HepG2 (cell line): Measurements from ENCODE around the gene CADPS2. TPM values are rescaled to one million over a fixed set of nuclear protein-coding genes. Genes with fewer than 3 reads are reported as not detected.

Experiments used
- ATAC-seq: fragments of 200-7000 bp; cut with Tn5 transposase; 3 replicates; pipeline ENCODE4 v1.9.1; 2020; ENCODE audit warnings: mild to moderate bottlenecking, moderate library complexity
- BruUV-seq: library from RNA; stranded (reverse); fragments of 400-500 nt; replicated peaks from 2 replicates; lab custom pipeline; 2021; lab: Mats Ljungman, UMichigan
- CTCF ChIA-PET: fragments of 300-600 bp; formaldehyde crosslinking; extraction: SDS; loops from one replicate; lab custom pipeline; 2021; ENCODE audit warnings: low total read pairs, inconsistent platforms, low intra/inter-chr PET ratio; lab: Yijun Ruan, JAX
- POLR2A ChIA-PET: fragments of 350-600 bp; sonication (Branson Sonifier 250); formaldehyde crosslinking; loops from one replicate; lab custom pipeline; 2020; ENCODE audit warnings: antibody characterized with exemption, inconsistent platforms; lab: Yijun Ruan, JAX
- DNase-seq: peaks from one replicate; pipeline ENCODE4 v3.0.0-alpha.2; 2015; ENCODE audit warnings: low spot score
- FAIRE-seq: peaks from 3 replicates; lab custom pipeline; 2011; peaks lifted over from hg19 to GRCh38; lab: Jason Lieb, UNC
- H2AFZ ChIP-seq: one replicate; pipeline ENCODE4 v1.6.1; 2011; ENCODE audit warnings: low read length, inconsistent platforms
- H3K27ac ChIP-seq: fragments of 300-600 bp; 3 replicates; pipeline ENCODE4 v1.8.0; 2011; ENCODE audit warnings: mixed run types, mild to moderate bottlenecking, mixed read lengths, low read length, inconsistent platforms; ENCODE audit not compliant: insufficient read depth; ENCODE audit errors: extremely low read length
- H3K27me3 ChIP-seq, 2 experiments: fragments of 200-600 bp in 1 of 2; 2 replicates in 1 of 2; 3 replicates in 1 of 2; pipeline versions ENCODE4 v1.6.0 to v1.8.0; 2011; ENCODE audit warnings: low read length in 2 of 2, mild to moderate bottlenecking in 2 of 2, moderate library complexity in 2 of 2, inconsistent platforms in 1 of 2; ENCODE audit not compliant: insufficient read depth in 2 of 2, control insufficient read depth in 1 of 2
- H3K36me3 ChIP-seq, 2 experiments: fragments of 200-600 bp in 1 of 2; replicated peaks in 1 of 2; 2 replicates in 1 of 2; 3 replicates in 1 of 2; pipeline versions ENCODE4 v1.5.1 to v1.8.0; 2011; ENCODE audit warnings: low read length in 2 of 2, inconsistent platforms in 1 of 2; ENCODE audit not compliant: insufficient read depth in 2 of 2, control insufficient read depth in 1 of 2
- H3K4me1 ChIP-seq: 2 replicates; pipeline ENCODE4 v1.5.1; 2012; ENCODE audit warnings: low read length, inconsistent platforms; ENCODE audit not compliant: insufficient read depth
- H3K4me2 ChIP-seq: 2 replicates; pipeline ENCODE4 v1.6.0; 2011; ENCODE audit warnings: low read depth, low read length, inconsistent platforms
- H3K4me3 ChIP-seq, 3 experiments: fragments of 200-600 bp in 1 of 3; sonication (generic), shearing (Covaris generic) in 1 of 3; replicated peaks in 1 of 3; 2 replicates each; pipeline ENCODE4 v1.5.1; 2011 to 2016; ENCODE audit warnings: low read length in 3 of 3, inconsistent platforms in 2 of 3, low read depth in 2 of 3, mild to moderate bottlenecking in 2 of 3, control low read depth in 1 of 3, mixed read lengths in 1 of 3; ENCODE audit not compliant: insufficient read depth in 1 of 3
- H3K79me2 ChIP-seq: one replicate; pipeline ENCODE4 v1.6.1; 2011; ENCODE audit warnings: low read length, inconsistent platforms; ENCODE audit not compliant: insufficient read depth
- H3K9ac ChIP-seq: 2 replicates; pipeline ENCODE4 v1.6.0; 2011; ENCODE audit warnings: mild to moderate bottlenecking, low read depth, low read length, inconsistent platforms; ENCODE audit not compliant: insufficient read depth
- H3K9me3 ChIP-seq: 2 replicates; pipeline ENCODE4 v1.5.1; 2012; ENCODE audit warnings: mild to moderate bottlenecking, low read length
- H4K20me1 ChIP-seq: 2 replicates; pipeline ENCODE4 v1.6.0; 2011; ENCODE audit warnings: inconsistent platforms, mild to moderate bottlenecking, low read length, moderate library complexity; ENCODE audit not compliant: insufficient read depth
- ATAD3A ChIP-seq: sonication (generic); formaldehyde crosslinking; IDR thresholded peaks from 2 replicates; pipeline ENCODE4 v1.4.0; 2020; ENCODE audit warnings: missing genetic modification reagents
- HNRNPK ChIP-seq: fragments of 200-400 bp; formaldehyde crosslinking; IDR thresholded peaks from 2 replicates; pipeline ENCODE4 v1.6.1; 2018; ENCODE audit warnings: low read length, low read depth, moderate library complexity, mild to moderate bottlenecking; ENCODE audit not compliant: poor library complexity, severe bottlenecking
- JDP2 ChIP-seq: sonication (generic); formaldehyde crosslinking; IDR thresholded peaks from 2 replicates; pipeline ENCODE4 v1.8.1; 2022; ENCODE audit warnings: missing genetic modification reagents, borderline replicate concordance
- MEF2D ChIP-seq: sonication (generic); formaldehyde crosslinking; IDR thresholded peaks from 2 replicates; pipeline ENCODE4 v1.5.1; 2020; ENCODE audit warnings: mild to moderate bottlenecking, missing genetic modification reagents
- PBX2 ChIP-seq: IDR thresholded peaks from 2 replicates; pipeline ENCODE4 v1.6.1; 2016; ENCODE audit warnings: control low read depth
- RXRB ChIP-seq: IDR thresholded peaks from 2 replicates; pipeline ENCODE4 v1.6.1; 2016; ENCODE audit warnings: borderline replicate concordance, missing genetic modification reagents, missing compliant biosample characterization
- SRSF1 ChIP-seq: fragments of 200-400 bp; formaldehyde crosslinking; optimal IDR thresholded peaks from 2 replicates; pipeline ENCODE3; 2017; ENCODE audit warnings: mild to moderate bottlenecking, low read depth, low read length, moderate library complexity
- ZBTB2 ChIP-seq: sonication (generic); formaldehyde crosslinking; IDR thresholded peaks from 2 replicates; pipeline ENCODE4 v1.8.0; 2022; ENCODE audit warnings: low read depth, missing genetic modification reagents
- ZBTB21 ChIP-seq: sonication (generic); formaldehyde crosslinking; IDR thresholded peaks from 2 replicates; pipeline ENCODE4 v1.4.0; 2020; ENCODE audit warnings: missing genetic modification reagents
- ZBTB46 ChIP-seq: sonication (generic); formaldehyde crosslinking; IDR thresholded peaks from 2 replicates; pipeline ENCODE4 v1.4.0; 2020; ENCODE audit warnings: mild to moderate bottlenecking, missing genetic modification reagents, borderline replicate concordance
- ZNF513 ChIP-seq: sonication (generic); formaldehyde crosslinking; conservative IDR thresholded peaks from 2 replicates; pipeline ENCODE4 v1.5.0; 2020; ENCODE audit warnings: missing genetic modification reagents
- ZNF879 ChIP-seq: sonication (generic); formaldehyde crosslinking; IDR thresholded peaks from 2 replicates; pipeline ENCODE4 v1.8.1; 2023; ENCODE audit warnings: missing genetic modification reagents
- WGBS: methylation state at CpG from one replicate; pipeline ENCODE4 v1.1.6; 2017; ENCODE audit warnings: low lambda C conversion rate; 5-methylcytosine and 5-hydroxymethylcytosine counted together
- in situ Hi-C: cut with HindIII; loops from 2 replicates; pipeline ENCODE4 v1.10.0; 2017; ENCODE audit warnings: low pct_unique_long_range_greater_than_20kb; ENCODE audit not compliant: extremely low pct_ligation_motif_present
- intact Hi-C: fragments of 100-400 bp; cut with micrococcal nuclease; formaldehyde crosslinking; loops from one replicate; pipeline ENCODE4 v1.10.0; 2022; ENCODE audit not compliant: unreplicated experiment
- polyA plus RNA-seq, 8 experiments: library from polyadenylated mRNA; depleted of rRNA in 3 of 8; stranded (reverse) in 7 of 8; unstranded in 1 of 8; fragments of >200 nt; fragmentation: Illumina TruSeq in 4 of 8; extraction: Trizol in 4 of 8; gene quantifications; 2 replicates each; pipeline versions ENCODE4 v1.2.1 to v1.2.3, GENCODE V29; 2011 to 2016; ENCODE audit warnings: low read depth in 4 of 8, missing spikeins in 1 of 8, mixed read lengths in 1 of 8; ENCODE audit not compliant: insufficient read depth in 1 of 8
- total RNA-seq, 5 experiments: library from RNA; depleted of rRNA; stranded (reverse); fragments of >200 nt; fragmentation: Illumina TruSeq; extraction: Trizol; gene quantifications; 2 replicates each; pipeline ENCODE4 v1.2.3, GENCODE V29; 2016; ENCODE audit warnings: low read depth in 1 of 5

The CADPS2 gene
- total and polyA plus RNA-seq, 2 of the 13 experiments (the other 11 are each of a cell fraction or from before 2014, with no cell fraction given) = 17.6 to 43.8 TPM

GRCh38 chr7:122397381-122397780 is 488.9 kb downstream of the CADPS2 start:
- Histone ChIP-seq H3K4me1 (no peaks in the 10 kb centered on the region), H4K20me1 (no peaks in the 10 kb centered on the region), H3K27me3 (no peaks in the 10 kb centered on the region), H3K36me3 (0 out of 5 replicates have a peak, but pooled peaks cover 0 to 2% of the 10 kb centered on the region in 2 experiments), H3K9me3 (no peaks in the 10 kb centered on the region), H3K4me2 (no peak overlapping the region), H3K79me2 (no peaks in the 10 kb centered on the region), H3K9ac (no peak overlapping the region), H3K4me3 (no peak overlapping the region), H3K27ac (no peak overlapping the region), H2AFZ (no peak overlapping the region)
- WGBS = 94% methylated on average over 1 of the region's 1 CpG
- POLR2A ChIA-PET = no interaction called here
- TF ChIP-seq ZNF513 (CRISPR knock-in tag) (no peak), HNRNPK (peak; percentile 94)
- in situ Hi-C loops = no loop called here
- BruUV-seq = no TSS peak
- intact Hi-C loops = no loop called here
- DNase-seq = no peak
- no peak for ATAC-seq
- FAIRE-seq = no peak
- CTCF ChIA-PET = no interaction called here

GRCh38 chr7:122394512-122394911 is 491.7 kb downstream of the CADPS2 start:
- Histone ChIP-seq H4K20me1 (no peaks in the 10 kb centered on the region), H3K27me3 (no peaks in the 10 kb centered on the region), H3K27ac (no peak overlapping the region), H3K79me2 (no peaks in the 10 kb centered on the region), H3K9ac (no peak overlapping the region), H3K4me2 (no peak overlapping the region), H3K4me3 (no peak overlapping the region), H3K4me1 (no peaks in the 10 kb centered on the region), H3K9me3 (no peaks in the 10 kb centered on the region), H3K36me3 (0 out of 5 replicates have a peak, but pooled peaks cover 2 to 4% of the 10 kb centered on the region in 2 experiments), H2AFZ (no peak overlapping the region)
- in situ Hi-C loops = no loop called here
- TF ChIP-seq PBX2 (CRISPR knock-in tag) = no peak
- no peak for TF ChIP-seq ZBTB21 (CRISPR knock-in tag)
- no peak for TF ChIP-seq SRSF1
- TF ChIP-seq ZBTB46 (CRISPR knock-in tag) = no peak
- no peak for TF ChIP-seq ZNF879
- TF ChIP-seq ZBTB2 = no peak
- no peak for TF ChIP-seq RXRB (CRISPR knock-in tag)
- TF ChIP-seq ATAD3A (CRISPR knock-in tag) = no peak
- TF ChIP-seq JDP2 (CRISPR knock-in tag) = no peak
- TF ChIP-seq MEF2D = no peak
- DNase-seq (no peak), FAIRE-seq (no peak), ATAC-seq (no peak)
- POLR2A ChIA-PET = no interaction called here
- CTCF ChIA-PET = no interaction called here
- intact Hi-C loops = no loop called here
- BruUV-seq = no TSS peak
